HUES64 (cell line): ENCODE measurements around the gene HBP1. TPM values are rescaled to one million over a fixed set of nuclear protein-coding genes. Genes with fewer than 3 reads are reported as not detected.

Experiments used
- H3K27ac ChIP-seq: 2 replicates; pipeline ENCODE4 v1.7.0; 2013; ENCODE audit warnings: low read depth, low read length, inconsistent platforms
- H3K27me3 ChIP-seq: 2 replicates; pipeline ENCODE4 v1.6.1; 2013; ENCODE audit warnings: mild to moderate bottlenecking, low read length; ENCODE audit not compliant: insufficient read depth
- H3K36me3 ChIP-seq: 2 replicates; pipeline ENCODE4 v1.6.1; 2013; ENCODE audit warnings: mild to moderate bottlenecking, low read length; ENCODE audit not compliant: insufficient read depth
- H3K4me1 ChIP-seq: 2 replicates; pipeline ENCODE4 v1.6.1; 2013; ENCODE audit warnings: mild to moderate bottlenecking, low read length, moderate library complexity; ENCODE audit not compliant: insufficient read depth
- H3K4me3 ChIP-seq: 2 replicates; pipeline ENCODE4 v1.5.1; 2013; ENCODE audit warnings: mild to moderate bottlenecking, low read length, moderate library complexity
- H3K9ac ChIP-seq: 2 replicates; pipeline ENCODE4 v1.6.1; 2013; ENCODE audit warnings: mild to moderate bottlenecking, low read depth, low read length
- H3K9me3 ChIP-seq: 2 replicates; pipeline ENCODE4 v1.6.1; 2013; ENCODE audit warnings: low read depth, low read length; ENCODE audit not compliant: insufficient read depth
- WGBS: fragments of 150-250, 120-280 bp; methylation state at CpG from one replicate; pipeline ENCODE4 v1.1.7; 2013; ENCODE audit warnings: missing lambda C conversion rate; 5-methylcytosine and 5-hydroxymethylcytosine counted together
- polyA plus RNA-seq, 2 experiments: library from polyadenylated mRNA; stranded (reverse); fragments of 50-300 nt; gene quantifications; one replicate each; pipeline ENCODE4 v1.2.3, GENCODE V29; 2013

Gene HBP1
- polyA plus RNA-seq (2013, experiment 1 of 2), result 20.7 TPM
- polyA plus RNA-seq (2013, experiment 2 of 2), result 22.4 TPM

- Histone ChIP-seq H3K27ac (peak within 1 kb of the TSS; percentile 98), H3K27me3 (no peaks in the 10 kb centered on the region), H3K9ac (peak within 1 kb of the TSS; percentile 79), H3K4me3 (peak within 1 kb of the TSS; percentile 85), H3K36me3 (no peaks in the 10 kb centered on the region), H3K9me3 (no peaks in the 10 kb centered on the region), H3K4me1 (peaks cover 28% of the 10 kb centered on the region)
- under 1% methylated on average over 44 of the region's 44 CpGs for WGBS
Measured at GRCh38 chr7:107168233-107169119, at the start of gene HBP1. Gene HBP1 (plus strand): TSS chr7:107169003. CDS start chr7:107179894, 10,891 bp downstream.

- 92% methylated on average over 6 of the region's 6 CpGs for whole genome bisulfite sequencing
- Histone ChIP-seq H3K9ac (no peak overlapping the region), H3K27ac (no peak overlapping the region), H3K4me1 (peaks cover 12% of the 10 kb centered on the region; the same call in 1 of the 2 replicates), H3K36me3 (no peaks in the 10 kb centered on the region), H3K9me3 (no peaks in the 10 kb centered on the region), H3K27me3 (no peaks in the 10 kb centered on the region), H3K4me3 (no peak overlapping the region)
Measured at GRCh38 chr7:107119376-107120105, 49.3 kb upstream of the HBP1 start.

- WGBS, result 52% methylated on average over 3 of the region's 4 CpGs
- Histone ChIP-seq H3K36me3 (no peaks in the 10 kb centered on the region), H3K4me1 (peaks cover 12% of the 10 kb centered on the region; the same call in 1 of the 2 replicates)
Measured at GRCh38 chr7:107122486-107122911, 46.3 kb upstream of the HBP1 start.

GRCh38 chr7:107123392-107123791 is 45.4 kb upstream of the HBP1 start:
- H3K9me3 ChIP-seq, result no peaks in the 10 kb centered on the region
- H3K27ac ChIP-seq, result no peak overlapping the region
- peaks cover 5% of the 10 kb centered on the region; the same call in 1 of the 2 replicates for H3K4me1 ChIP-seq
- H3K9ac ChIP-seq, result no peak overlapping the region
- no peak overlapping the region for H3K4me3 ChIP-seq
- WGBS, result 95% methylated on average over 4 of the region's 4 CpGs
- H3K27me3 ChIP-seq, result no peaks in the 10 kb centered on the region
- no peaks in the 10 kb centered on the region for H3K36me3 ChIP-seq

More at GRCh38 chr7:107122486-107122911, 46.3 kb upstream of the HBP1 start:
- no peaks in the 10 kb centered on the region for H3K9me3 ChIP-seq
- no peak overlapping the region for H3K27ac ChIP-seq
- no peak overlapping the region for H3K4me3 ChIP-seq
- no peaks in the 10 kb centered on the region for H3K27me3 ChIP-seq
- H3K9ac ChIP-seq, result no peak overlapping the region

- Histone ChIP-seq H3K9me3 (no peaks in the 10 kb centered on the region), H3K9ac (no peak overlapping the region), H3K4me1 (peaks cover under 1% of the 10 kb centered on the region; the same call in 1 of the 2 replicates), H3K36me3 (no peaks in the 10 kb centered on the region), H3K27me3 (no peaks in the 10 kb centered on the region), H3K27ac (no peak overlapping the region), H3K4me3 (no peak overlapping the region)
- 88% methylated on average over 5 of the region's 5 CpGs for WGBS
Measured at GRCh38 chr7:107125475-107125874, 43.3 kb upstream of the HBP1 start.

- 91% methylated on average over 2 of the region's 2 CpGs for WGBS
- no peaks in the 10 kb centered on the region for H3K36me3 ChIP-seq
- no peaks in the 10 kb centered on the region for H3K9me3 ChIP-seq
- no peak overlapping the region for H3K4me3 ChIP-seq
- H3K27me3 ChIP-seq, result no peaks in the 10 kb centered on the region
- no peak overlapping the region for H3K27ac ChIP-seq
- H3K4me1 ChIP-seq, result peaks cover 15% of the 10 kb centered on the region
- no peak overlapping the region for H3K9ac ChIP-seq
Measured at GRCh38 chr7:107128217-107128616, 40.6 kb upstream of the HBP1 start.

- Histone ChIP-seq H3K4me3 (no peak overlapping the region), H3K27ac (no peak overlapping the region), H3K4me1 (peaks cover 15% of the 10 kb centered on the region), H3K9me3 (no peaks in the 10 kb centered on the region), H3K9ac (no peak overlapping the region), H3K36me3 (no peaks in the 10 kb centered on the region), H3K27me3 (no peaks in the 10 kb centered on the region)
- WGBS, result 96% methylated on average over 3 of the region's 3 CpGs
Measured at GRCh38 chr7:107128748-107129147, 40.1 kb upstream of the HBP1 start.

GRCh38 chr7:107130487-107131220 is 38.1 kb upstream of the HBP1 start:
- Histone ChIP-seq H3K9ac (no peak overlapping the region), H3K27me3 (no peaks in the 10 kb centered on the region), H3K27ac (peak overlapping the region; percentile 61; the same call in 1 of the 2 replicates), H3K4me3 (peak overlapping the region; percentile 2; the same call in 1 of the 2 replicates), H3K4me1 (peaks cover 15% of the 10 kb centered on the region), H3K9me3 (no peaks in the 10 kb centered on the region), H3K36me3 (no peaks in the 10 kb centered on the region)
- WGBS, result 22% methylated on average over 5 of the region's 6 CpGs

GRCh38 chr7:107133396-107133795 is 35.4 kb upstream of the HBP1 start:
- Histone ChIP-seq H3K36me3 (no peaks in the 10 kb centered on the region), H3K27ac (no peak overlapping the region), H3K4me1 (peaks cover 15% of the 10 kb centered on the region), H3K9me3 (no peaks in the 10 kb centered on the region), H3K27me3 (no peaks in the 10 kb centered on the region), H3K9ac (no peak overlapping the region), H3K4me3 (no peak overlapping the region)
- 95% methylated on average over 2 of the region's 2 CpGs for WGBS

- 92% methylated on average over 7 of the region's 7 CpGs for WGBS
- H3K4me1 ChIP-seq, result peaks cover 5% of the 10 kb centered on the region; the same call in 1 of the 2 replicates
- no peaks in the 10 kb centered on the region for H3K36me3 ChIP-seq
- H3K9ac ChIP-seq, result no peak overlapping the region
- H3K27ac ChIP-seq, result no peak overlapping the region
- no peaks in the 10 kb centered on the region for H3K27me3 ChIP-seq
- no peaks in the 10 kb centered on the region for H3K9me3 ChIP-seq
- no peak overlapping the region for H3K4me3 ChIP-seq
Measured at GRCh38 chr7:107138696-107139420, 29.9 kb upstream of the HBP1 start.
